MV-4-11 (cell line): Measurements from ENCODE around the gene PACSIN3.

Experiments used
- DNase-seq: peaks from one replicate; lab custom pipeline; 2025; lab: John Stamatoyannopoulos, UW

The PACSIN3 gene

DNA sequence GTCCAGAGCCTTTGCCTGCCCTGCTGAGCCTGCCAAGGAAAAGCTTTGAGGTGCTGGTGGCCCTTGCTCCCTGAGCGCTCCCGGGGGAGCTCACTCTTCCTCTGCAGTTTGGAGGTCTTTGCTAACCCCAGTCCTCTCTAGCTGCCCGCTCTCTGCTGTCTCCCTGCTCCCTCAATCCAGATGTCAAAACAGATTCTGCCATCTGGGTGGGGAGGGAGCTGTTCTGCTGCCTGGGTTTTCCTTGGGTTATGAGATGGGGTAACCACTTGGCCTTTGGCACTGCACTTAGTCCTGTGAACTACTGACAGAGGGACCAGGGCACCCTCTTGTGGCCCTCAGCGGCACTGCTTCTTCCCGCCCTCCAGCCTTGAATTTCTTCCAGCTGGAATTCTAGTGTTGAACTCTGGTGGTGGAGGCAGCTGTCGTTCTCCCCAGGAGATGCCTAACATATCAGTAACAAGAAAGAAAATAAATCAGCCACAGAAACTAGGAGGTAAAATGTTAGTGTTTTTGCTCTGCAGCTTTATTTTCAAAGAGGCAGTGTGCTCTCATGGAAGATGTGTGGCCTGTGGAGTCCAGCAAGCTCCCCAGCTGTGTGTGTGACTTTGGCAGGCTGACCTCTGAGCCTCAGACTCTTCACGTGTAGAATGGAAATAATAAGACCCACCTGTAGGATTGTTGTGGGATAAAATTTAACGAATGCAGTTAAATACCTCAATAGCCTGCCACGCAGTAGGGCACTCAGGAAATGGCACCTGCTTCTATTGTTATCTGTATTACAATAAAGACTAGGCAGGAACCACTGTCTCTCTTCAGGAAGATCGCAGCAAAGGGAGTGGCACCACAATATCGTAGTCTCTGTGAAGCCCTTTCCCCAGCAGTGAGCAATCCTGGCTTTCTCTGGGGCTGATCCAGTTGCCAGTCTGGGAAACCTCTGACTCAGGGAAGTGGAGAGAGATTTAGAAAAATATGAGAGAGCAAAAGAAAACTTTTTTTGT, 33.0 kb downstream of the PACSIN3 start:
- peak; percentile 62 for DNase-seq

GRCh38 chr11:47152126-47152952, 33.9 kb downstream of the PACSIN3 start:
- DNase-seq = peak; percentile 69

DNA sequence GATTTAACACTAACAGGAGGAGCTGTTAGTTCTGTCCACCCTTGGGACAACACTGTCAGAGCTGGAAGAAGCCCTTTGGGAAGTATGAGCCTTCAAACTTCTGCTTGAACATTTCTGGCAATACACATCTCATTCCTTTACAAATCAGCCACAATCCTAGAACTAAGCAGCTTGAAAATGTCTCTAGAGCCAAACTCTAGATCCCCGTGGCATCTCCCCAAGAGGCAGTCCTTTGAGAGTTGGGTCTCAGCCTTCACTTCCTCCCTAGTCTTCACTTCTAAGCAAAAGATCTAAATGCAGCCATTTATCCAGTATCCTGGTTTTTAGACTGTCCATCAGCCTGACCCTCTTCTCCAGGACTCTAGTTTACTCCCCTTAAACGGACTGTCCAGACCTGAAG, 36.5 kb downstream of the PACSIN3 start:
- DNase-seq = no peak

GRCh38 chr11:47148903-47149531, 37.2 kb downstream of the PACSIN3 start:
- no peak for DNase-seq

DNA sequence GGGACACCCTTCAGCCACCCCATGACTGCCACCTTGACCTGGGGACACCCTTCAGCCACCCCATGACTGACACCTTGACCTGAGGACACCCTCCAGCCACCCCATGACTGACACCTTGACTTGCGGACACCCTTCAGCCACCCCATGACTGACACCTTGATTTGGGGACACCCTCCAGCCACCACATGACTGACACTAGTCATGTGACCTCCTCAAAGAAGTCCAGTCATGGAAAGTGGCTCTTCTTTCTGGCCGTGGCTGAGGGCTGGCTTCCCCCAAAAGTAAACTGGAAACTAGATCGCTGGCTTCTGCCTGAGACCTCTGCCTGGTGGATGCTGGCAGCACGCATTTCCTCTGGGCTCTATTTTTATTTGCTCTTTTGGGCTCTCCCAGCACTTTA, 38.0 kb downstream of the PACSIN3 start:
- no peak for DNase-seq

- DNase-seq = no peak
These were observed 38.6 kb downstream of the PACSIN3 start for GRCh38 chr11:47147681-47148080.

GRCh38 chr11:47147250-47147649, 39.0 kb downstream of the PACSIN3 start:
- no peak for DNase-seq

DNA sequence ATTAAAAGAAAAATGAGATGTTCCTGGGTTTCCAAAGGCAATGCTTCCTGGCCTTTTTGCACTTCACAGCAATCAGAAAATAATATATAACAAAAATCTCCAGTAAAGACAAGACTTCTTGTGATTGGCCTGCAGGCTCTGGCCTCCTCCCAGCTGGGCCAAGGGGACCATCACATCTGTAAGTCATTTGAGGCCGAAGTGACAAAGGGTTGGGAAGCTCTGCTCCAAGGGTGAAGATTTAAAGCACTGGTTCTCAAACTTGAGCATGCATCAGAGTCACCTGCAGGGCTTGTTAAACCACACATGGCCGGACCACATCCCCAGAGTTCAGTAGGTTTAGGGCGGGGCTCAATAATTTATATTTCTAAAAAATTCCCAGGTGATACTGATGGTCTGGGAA, 41.7 kb downstream of the PACSIN3 start:
- no peak for DNase-seq

DNA sequence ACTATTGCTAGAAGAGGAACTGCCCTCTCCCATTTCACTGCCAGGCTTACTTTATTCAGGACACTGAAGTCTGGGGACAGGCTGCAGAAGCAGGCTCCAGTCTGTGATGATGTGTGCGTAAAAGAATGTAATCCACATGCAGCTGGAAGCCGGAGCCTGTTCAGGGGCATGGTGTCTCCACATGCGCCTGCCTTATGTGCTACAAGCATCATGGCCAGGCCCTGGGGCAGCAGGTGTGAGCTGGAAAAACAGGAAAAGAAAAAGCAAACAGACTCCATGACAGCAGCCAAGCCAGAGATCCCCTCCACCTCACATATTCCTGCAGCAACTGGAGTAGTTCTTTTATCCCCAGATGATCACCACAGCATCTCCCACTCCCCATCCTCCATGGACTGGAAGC, 42.9 kb downstream of the PACSIN3 start:
- no peak for DNase-seq

DNA sequence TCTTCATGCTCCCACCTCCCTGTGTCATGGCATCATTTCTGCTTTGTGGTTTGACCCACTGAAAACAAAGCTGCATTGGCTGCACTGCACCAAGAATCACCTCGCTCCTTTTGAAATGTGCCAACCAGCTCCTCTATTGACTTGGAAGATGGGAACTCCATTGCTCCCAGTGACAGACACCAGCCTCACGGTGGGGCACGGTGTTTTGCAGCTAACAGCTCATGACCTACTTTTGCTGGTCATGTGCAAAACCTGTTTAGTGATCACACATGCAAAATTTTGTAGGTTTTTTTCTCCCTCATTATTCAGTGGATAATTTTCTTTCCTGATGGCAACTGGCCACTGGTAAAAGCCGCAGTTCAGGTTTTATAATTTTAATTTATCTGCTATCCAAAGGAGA, 46.4 kb downstream of the PACSIN3 start:
- DNase-seq = peak; percentile 23

DNA sequence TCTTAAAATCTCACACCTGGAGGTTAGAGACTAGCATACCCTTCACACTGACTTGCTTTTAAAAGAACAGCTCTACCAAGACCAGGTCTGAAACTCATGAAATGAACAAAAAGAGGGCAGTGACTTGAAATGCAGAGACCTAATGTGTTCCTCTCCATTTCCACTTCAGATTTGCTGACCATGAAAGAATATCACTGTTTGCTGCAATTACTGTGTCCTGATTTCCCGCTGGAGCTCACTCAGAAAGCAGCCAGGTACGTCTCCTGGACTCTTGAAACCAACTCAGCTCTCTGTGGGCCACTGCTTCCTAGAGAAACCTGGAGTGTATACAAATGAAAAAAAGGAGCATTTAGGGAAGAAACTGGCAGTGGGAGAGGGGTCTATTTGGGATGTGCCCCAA, 48.8 kb downstream of the PACSIN3 start:
- DNase-seq = no peak

DNA sequence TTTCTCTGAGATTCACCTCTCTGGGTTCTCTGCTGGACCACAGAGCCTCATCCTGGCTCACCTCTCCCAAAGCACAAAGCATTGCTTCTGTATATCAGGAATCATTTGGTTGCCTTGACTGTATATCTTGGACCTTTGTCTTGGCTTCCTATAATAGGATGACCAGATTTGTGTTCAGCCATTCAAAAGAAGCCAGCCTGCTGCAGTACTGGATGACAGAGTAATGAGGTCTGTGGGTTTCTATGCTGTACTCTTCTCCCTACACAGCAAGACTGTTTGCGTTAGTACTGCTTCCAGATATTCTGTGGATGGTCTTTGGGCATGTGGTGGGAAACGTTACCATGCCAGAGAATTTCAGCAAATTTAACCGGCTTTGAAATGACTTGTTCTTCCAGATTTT, 49.3 kb downstream of the PACSIN3 start:
- DNase-seq = no peak

DNA sequence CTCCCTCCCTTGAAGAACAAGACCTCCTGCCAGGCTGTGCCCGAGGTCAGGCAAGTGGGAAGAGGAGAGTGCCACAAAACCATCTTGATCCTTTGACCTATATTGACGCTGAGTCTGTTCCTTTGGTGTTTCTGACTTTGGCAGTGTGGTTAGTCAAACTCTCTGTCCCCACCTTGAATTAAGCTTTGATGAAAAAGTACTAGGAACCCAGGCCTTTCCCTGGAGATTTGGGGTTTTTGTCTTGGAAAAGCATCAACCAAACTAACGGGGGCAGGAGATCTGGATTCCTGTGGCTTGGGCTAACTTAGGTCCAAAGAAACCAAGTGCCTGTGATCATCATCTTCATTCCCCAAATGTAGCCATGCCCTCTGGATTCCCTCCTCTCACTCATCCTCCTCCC, 49.9 kb downstream of the PACSIN3 start:
- no peak for DNase-seq

DNA sequence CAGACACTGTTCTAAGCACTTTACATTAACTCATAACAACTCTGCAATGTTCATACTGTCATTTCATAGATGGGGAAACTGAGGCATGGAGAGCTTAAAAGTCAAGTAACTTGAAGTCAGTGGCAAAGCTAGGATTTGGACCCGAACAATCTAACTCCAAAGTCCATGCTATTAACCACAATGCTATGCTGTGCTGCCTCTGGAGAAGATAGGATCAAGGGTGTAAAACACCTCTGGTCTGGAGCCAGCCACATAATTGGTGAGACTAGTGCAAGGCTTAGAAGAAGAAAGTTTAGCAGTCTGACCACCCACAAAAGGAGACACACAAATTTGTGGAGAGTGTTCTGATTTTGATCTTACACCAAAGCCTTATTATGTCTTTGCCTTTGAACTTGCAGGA, 53.3 kb downstream of the PACSIN3 start:
- DNase-seq = no peak

- DNase-seq = no peak
These were observed 53.7 kb downstream of the PACSIN3 start for GRCh38 chr11:47132490-47132889.

GRCh38 chr11:47131136-47131535, 55.1 kb downstream of the PACSIN3 start:
- no peak for DNase-seq

DNA sequence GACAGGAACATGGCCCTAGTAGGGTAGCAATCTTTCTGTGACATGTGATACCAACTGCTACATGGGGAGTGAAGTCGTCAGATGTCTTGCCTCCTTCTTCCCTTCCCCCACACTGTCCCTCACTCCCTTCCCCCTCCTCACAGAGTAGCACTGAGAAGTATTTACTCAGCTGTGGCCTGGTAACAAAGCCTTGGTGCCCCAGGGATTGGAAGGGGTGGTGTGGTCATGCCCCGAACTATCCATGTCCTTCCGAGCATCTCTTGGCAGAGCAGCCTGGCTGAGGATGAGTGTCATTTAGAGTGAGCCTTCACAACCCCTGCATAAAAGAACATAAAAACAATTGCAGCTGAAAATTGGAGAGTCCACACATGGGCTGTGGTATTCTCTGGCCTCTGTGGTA, 55.7 kb downstream of the PACSIN3 start:
- DNase-seq = no peak
